22Rv1 (cell line): Measurements from ENCODE around the gene EXOC3L1.

Source experiments
- CTCF ChIP-seq: fragments of 450-650 bp; IDR thresholded peaks from 2 replicates; pipeline ENCODE4 v1.5.1; 2017; ENCODE audit warnings: mild to moderate bottlenecking
- ZFX ChIP-seq: fragments of 450-650 bp; IDR thresholded peaks from 2 replicates; pipeline ENCODE4 v1.6.1; 2017; ENCODE audit warnings: antibody characterized with exemption, borderline replicate concordance

- TF ChIP-seq CTCF (no peak), ZFX (no peak)
Observed at GRCh38 chr16:67183284-67183626, 6.7 kb downstream of the EXOC3L1 start.
